GM18502 (cell line): ENCODE results near the gene IFRD1.

ENCODE experiments used
- ATAC-seq: cut with Tn5 transposase; IDR thresholded peaks from one replicate; pipeline ENCODE4 v1.9.1; 2021; ENCODE audit warnings: mild to moderate bottlenecking; ENCODE audit not compliant: unreplicated experiment, poor library complexity

IFRD1 gene, protein sequence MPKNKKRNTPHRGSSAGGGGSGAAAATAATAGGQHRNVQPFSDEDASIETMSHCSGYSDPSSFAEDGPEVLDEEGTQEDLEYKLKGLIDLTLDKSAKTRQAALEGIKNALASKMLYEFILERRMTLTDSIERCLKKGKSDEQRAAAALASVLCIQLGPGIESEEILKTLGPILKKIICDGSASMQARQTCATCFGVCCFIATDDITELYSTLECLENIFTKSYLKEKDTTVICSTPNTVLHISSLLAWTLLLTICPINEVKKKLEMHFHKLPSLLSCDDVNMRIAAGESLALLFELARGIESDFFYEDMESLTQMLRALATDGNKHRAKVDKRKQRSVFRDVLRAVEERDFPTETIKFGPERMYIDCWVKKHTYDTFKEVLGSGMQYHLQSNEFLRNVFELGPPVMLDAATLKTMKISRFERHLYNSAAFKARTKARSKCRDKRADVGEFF

GRCh38 chr7:112449902-112450806, at the start of gene IFRD1:
Gene IFRD1 (plus strand): TSS chr7:112450460. CDS start chr7:112450689, 229 bp downstream.
- ATAC-seq, result peak; percentile 79

DNA sequence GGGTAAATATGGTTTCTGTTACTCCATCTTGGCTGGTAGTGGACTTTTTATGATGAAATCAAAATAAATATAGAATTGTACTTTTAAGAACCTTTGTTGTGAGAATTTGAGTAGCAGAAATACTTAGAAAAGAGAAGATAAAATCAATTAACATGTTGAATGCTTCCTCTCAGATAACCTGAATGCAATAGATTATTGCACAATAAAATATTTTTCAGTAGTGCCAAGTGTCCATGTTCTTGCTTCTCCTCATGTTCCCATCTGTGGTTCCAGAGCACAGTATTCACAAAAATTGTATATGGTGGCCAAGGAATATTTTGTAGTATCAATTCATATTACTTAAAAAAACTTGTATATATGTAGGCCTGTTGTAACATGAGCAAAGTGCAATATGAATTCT, 45.9 kb upstream of the IFRD1 start:
- no peak for ATAC-seq

DNA sequence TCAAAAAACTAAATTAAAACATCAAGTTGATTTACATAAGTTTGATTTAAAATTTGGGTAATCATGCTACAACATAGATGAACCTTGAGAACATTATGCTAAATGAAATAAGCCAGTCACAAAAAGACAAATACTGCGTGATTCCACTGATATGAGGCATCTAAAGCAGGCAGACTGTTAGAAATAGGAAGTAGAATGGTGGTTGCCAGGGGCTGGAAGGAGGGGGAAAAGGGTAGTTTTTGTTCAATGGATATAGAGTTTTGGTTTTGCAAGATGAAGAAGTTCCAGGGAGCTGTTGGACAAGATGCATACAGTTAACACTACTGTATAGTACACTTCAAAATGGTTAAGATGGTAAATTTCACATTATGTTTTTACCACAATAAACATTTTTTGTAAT, 45.0 kb upstream of the IFRD1 start:
- no peak for ATAC-seq

- no peak for ATAC-seq
Measured at GRCh38 chr7:112407261-112407660, 43.0 kb upstream of the IFRD1 start.

GRCh38 chr7:112410092-112410491, 40.2 kb upstream of the IFRD1 start:
- no peak for ATAC-seq

DNA sequence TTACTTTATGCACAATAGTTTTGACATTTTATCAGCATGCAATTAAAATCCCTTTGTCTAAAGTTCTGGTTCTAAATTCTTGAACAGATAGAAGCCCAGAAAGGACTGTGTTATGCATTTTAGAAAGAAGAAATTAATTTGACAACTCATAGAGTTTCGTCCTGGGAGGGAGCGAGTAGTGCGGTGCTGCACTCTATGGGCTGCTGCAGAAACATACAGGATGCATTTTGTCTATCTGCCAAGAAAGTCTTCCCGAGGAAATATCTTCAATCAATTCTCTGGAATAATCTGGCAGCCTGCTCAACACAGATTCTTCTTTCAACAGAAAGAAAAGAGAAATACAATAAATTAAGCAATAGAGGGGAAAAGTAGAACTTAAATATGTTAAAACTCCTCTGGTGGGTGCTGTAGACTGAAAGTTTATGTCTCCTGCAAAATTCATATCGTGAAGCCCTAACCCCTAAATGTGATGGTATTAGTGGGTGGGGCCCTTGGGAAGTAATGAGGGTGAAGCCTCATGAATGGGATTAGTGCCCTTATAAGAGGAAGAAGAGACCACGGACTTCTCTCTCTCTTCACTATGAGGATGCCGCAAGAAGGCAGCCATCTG, 39.0 kb upstream of the IFRD1 start:
- ATAC-seq, result no peak

- ATAC-seq, result peak; percentile 66
Measured at GRCh38 chr7:112414855-112415490, 35.3 kb upstream of the IFRD1 start.

DNA sequence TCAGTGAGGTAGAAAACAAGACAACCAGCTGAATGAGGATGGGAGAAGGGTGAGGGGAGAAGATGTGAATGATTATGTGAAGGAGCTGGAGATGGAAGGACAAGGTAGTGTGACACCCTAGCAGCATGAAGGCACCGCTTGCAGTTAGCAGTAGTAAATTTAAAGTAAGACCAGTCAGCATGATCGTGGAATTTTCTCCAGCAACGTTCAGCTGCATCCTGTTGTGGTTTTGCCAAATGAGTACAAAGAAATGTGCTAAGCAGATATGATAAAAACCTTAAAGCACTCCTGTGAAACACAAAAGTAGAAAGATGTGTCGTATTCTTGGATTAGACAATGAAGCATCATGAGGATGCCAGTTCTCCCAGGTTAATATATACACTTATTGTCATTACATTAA, 34.1 kb upstream of the IFRD1 start:
- ATAC-seq, result no peak

- ATAC-seq, result no peak
Measured at GRCh38 chr7:112419543-112420130, 30.6 kb upstream of the IFRD1 start.

DNA sequence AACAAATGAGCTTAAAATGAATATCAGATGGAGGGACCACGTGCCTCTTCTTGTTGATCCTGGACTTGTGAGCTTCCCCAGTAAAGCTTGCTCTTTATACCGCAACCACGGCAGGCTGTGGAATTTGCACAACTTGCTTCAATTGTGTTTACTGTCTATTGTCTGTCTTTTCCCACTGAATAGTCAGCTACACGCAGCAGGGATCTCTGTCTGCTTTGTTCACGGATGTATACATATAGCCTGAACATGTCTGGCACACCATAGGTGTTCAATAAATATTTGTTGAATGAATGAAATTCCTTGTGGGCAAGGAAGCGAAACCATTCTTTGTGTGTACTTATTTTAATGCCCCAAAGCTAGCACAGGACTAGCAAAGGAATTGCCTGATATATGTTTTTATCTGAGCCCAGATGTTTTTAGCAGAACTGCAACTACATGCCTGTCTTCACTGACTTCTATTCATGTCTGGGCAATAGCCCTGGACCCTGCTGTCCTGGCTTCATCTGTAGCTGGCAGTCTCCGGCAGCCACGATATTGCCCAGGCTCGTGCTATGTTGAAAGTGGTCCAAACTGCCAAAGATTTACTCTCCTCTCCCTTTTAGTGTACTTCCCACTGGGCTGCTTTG, 29.9 kb upstream of the IFRD1 start:
- no peak for ATAC-seq

DNA sequence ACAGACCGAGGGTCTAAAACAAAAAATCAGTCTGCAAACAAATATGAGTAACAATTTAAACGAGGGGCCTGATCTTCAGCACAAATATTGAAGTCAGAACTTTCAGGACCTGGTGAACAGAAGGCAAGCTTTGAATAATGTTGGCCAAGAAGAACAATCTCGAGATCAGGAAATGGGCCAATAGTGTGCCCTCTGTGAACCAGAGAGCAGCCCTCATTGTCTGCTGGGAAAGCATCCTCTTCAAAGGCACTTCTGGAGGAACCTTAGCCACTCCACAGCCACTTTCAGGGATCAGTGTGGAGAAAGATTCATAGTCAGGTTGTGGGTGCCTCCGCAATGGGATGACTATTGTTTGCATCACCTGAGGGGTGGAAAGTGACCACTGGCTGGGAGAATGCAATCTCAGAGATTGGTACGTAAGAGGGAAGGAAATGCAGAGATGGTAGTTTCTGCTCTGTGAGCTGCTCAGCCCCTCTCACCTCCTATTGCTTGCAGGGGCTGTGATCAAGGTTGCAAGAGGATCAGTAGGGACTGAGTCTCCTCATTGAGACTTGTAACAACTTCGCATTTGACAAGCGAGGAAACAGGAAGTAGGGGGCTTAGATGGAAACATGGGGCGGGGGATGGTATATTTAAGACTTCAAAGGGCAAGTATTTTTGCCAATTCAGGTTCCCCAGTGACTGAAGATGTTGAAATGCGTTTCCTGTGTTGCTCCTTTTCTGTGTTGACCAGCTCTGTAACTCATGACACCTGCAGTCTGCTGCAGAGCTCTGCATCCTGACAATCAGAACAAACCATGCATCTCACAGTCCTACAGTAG, 28.4 kb upstream of the IFRD1 start:
- ATAC-seq, result no peak

GRCh38 chr7:112422842-112423496, 27.3 kb upstream of the IFRD1 start:
- peak; percentile 80 for ATAC-seq

GRCh38 chr7:112423987-112424386, 26.3 kb upstream of the IFRD1 start:
- ATAC-seq, result no peak

DNA sequence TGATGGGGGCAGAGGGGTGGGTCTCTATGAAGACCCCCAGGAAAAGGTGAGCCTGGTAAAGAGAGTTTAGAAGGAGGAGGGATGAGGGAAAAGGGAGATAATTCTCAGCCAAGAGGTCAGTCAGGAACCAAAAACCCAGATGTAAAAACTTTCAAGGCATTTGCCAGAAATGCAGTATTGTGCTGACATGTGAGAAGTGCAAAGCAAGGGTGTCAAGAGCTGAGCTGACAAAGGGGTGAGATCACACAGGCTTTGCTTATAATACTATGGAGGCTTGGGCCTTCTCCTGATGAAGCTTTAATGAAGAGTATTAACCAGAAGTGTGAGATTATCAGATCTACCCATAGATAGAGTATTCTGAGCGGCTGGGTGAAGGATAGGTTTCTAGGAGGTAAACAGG, 22.3 kb upstream of the IFRD1 start:
- ATAC-seq, result no peak

DNA sequence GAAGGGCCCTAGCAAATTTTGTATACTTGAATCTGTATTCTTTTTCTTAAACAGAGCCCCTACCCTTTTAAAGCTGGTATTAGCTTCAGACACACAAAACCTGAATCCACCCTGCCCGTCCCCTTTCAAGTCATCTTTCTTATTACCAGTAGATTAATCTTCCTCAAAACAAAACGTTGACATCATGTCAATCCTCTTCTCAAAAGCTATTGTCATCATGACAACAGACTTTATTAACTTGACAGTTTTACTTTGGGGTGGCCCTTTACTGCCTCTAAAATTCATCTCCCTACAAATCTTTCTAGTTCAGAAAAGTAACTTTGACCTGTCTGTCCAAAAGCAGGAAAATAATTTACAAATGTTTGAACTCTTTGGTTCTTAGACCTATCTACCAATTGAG, 21.5 kb upstream of the IFRD1 start:
- ATAC-seq, result no peak

GRCh38 chr7:112430649-112431048, 19.6 kb upstream of the IFRD1 start:
- no peak for ATAC-seq

DNA sequence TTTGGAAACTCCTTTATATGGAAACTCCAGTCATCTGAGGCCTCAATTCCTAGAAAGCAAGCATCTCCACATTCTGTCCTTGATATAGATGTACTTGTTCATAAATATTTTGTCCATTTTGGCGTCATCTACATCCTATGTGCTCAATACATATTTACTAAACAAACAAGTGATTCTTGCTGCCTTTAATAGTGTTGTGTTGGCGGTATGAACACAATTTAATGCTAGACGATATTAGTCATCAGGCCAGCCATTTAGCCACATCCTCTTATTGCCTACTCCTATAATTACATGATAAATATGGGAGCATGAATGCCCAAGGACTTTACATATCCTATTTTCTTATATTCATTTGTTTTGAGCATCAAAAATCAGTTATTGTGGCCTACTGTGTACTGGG, 18.5 kb upstream of the IFRD1 start:
- no peak for ATAC-seq

DNA sequence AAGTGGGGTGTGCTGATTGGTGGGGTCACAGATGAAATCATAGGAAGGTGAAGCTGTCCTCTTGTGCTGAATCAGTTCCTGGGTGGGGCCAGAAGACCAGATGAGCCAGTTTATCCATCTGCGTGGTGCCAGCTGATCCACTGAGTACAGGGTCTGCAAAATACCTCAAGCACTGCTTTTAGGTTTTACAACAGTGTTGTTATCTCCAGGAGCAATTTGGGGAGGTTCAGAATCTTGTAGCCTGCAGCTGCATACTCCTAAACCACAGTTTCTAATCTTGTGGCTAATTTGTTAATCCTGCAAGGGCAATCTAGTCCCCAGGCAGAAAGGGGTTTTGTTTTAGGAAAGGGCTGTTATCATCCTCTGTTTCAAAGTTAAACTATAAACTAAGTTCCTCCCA, 17.0 kb upstream of the IFRD1 start:
- no peak for ATAC-seq
